Measurements from ENCODE around the gene CENPU. TPM values are rescaled to one million over a fixed set of nuclear protein-coding genes. Genes with fewer than 3 reads are reported as not detected.
"Not testable (repeated sequence)": the region's sequence is repeated elsewhere in the genome, so short reads cannot be mapped to it uniquely, and the experiment has no call there.

The CENPU gene
- polyA plus RNA-seq, 3 donors = 0.72 to 1.5 (median 1.3) TPM

GRCh38 chr4:184680698-184681097 is 53.2 kb downstream of the CENPU start:
- WGBS, 3 donors = 62 to 79% (median 64%) methylated on average over 9 of the region's 9 CpGs
- H3K27ac ChIP-seq (ENCODE audit: low read depth, low read length) = no peak overlapping the region

- 85 to 87% (median 86%) methylated on average over 3 of the region's 3 CpGs for WGBS, 3 donors
- H3K27ac ChIP-seq (ENCODE audit: low read depth, low read length) = no peak overlapping the region
Observed at GRCh38 chr4:184675821-184676492, 57.9 kb downstream of the CENPU start.

GRCh38 chr4:184675018-184675417 is 58.9 kb downstream of the CENPU start:
- WGBS, 3 donors = 96 to 98% (median 97%) methylated on average over 5 of the region's 5 CpGs
- H3K27ac ChIP-seq (ENCODE audit: low read depth, low read length) = no peak overlapping the region

GRCh38 chr4:184674011-184674410 is 59.9 kb downstream of the CENPU start:
- 82 to 92% (median 84%) methylated on average over 4 of the region's 4 CpGs for WGBS, 3 donors
- no peak overlapping the region for H3K27ac ChIP-seq (ENCODE audit: low read depth, low read length)

- WGBS, 3 donors = 84 to 92% (median 84%) methylated on average over 6 of the region's 6 CpGs
- no peak overlapping the region for H3K27ac ChIP-seq (ENCODE audit: low read depth, low read length)
Observed at GRCh38 chr4:184672741-184673140, 61.2 kb downstream of the CENPU start.

- 95% methylated on average over 9 of the region's 9 CpGs for WGBS, 3 donors
- H3K27ac ChIP-seq (ENCODE audit: low read depth, low read length) = no peak overlapping the region
Observed at GRCh38 chr4:184671101-184671500, 62.8 kb downstream of the CENPU start.

GRCh38 chr4:184669251-184669650 is 64.6 kb downstream of the CENPU start:
- no peak overlapping the region for H3K27ac ChIP-seq (ENCODE audit: low read depth, low read length)
- 79 to 88% (median 88%) methylated on average over 7 of the region's 7 CpGs for WGBS, 3 donors

GRCh38 chr4:184668511-184669114 is 65.3 kb downstream of the CENPU start:
- no peak overlapping the region for H3K27ac ChIP-seq (ENCODE audit: low read depth, low read length)
- WGBS, 3 donors = 76 to 86% (median 77%) methylated on average over 9 of the region's 9 CpGs

GRCh38 chr4:184668096-184668495 is 65.8 kb downstream of the CENPU start:
- no peak overlapping the region for H3K27ac ChIP-seq (ENCODE audit: low read depth, low read length)

GRCh38 chr4:184666670-184667069 is 67.2 kb downstream of the CENPU start:
- 38 to 92% (median 82%) methylated on average over 6 of the region's 6 CpGs for WGBS, 3 donors
- H3K27ac ChIP-seq (ENCODE audit: low read depth, low read length) = no peak overlapping the region

More at GRCh38 chr4:184668096-184668495, 65.8 kb downstream of the CENPU start:
- 92% methylated on average over 9 of the region's 9 CpGs for WGBS, 3 donors

- no peak overlapping the region for H3K27ac ChIP-seq (ENCODE audit: low read depth, low read length)
- WGBS, 3 donors = 62 to 70% (median 68%) methylated on average over 6 of the region's 6 CpGs
Observed at GRCh38 chr4:184664445-184665210, 69.3 kb downstream of the CENPU start.

GRCh38 chr4:184662236-184662635 is 71.7 kb downstream of the CENPU start:
- 43 to 78% (median 56%) methylated on average over 1 of the region's 1 CpG for WGBS, 3 donors
- H3K27ac ChIP-seq (ENCODE audit: low read depth, low read length) = no peak overlapping the region

- no peak overlapping the region for H3K27ac ChIP-seq (ENCODE audit: low read depth, low read length)
Observed at GRCh38 chr4:184660978-184661377, 72.9 kb downstream of the CENPU start.

- 98 to 99% (median 99%) methylated on average over 9 of the region's 9 CpGs for WGBS, 3 donors
- H3K27ac ChIP-seq (ENCODE audit: low read depth, low read length) = not testable (repeated sequence)
Observed at GRCh38 chr4:184657820-184658219, 76.1 kb downstream of the CENPU start.

GRCh38 chr4:184657144-184657543 is 76.8 kb downstream of the CENPU start:
- H3K27ac ChIP-seq (ENCODE audit: low read depth, low read length) = no peak overlapping the region
- WGBS, 3 donors = 65 to 92% (median 65%) methylated on average over 3 of the region's 3 CpGs

GRCh38 chr4:184655889-184656869 is 77.7 kb downstream of the CENPU start:
- no peak overlapping the region for H3K27ac ChIP-seq (ENCODE audit: low read depth, low read length)
- 88 to 95% (median 90%) methylated on average over 8 of the region's 8 CpGs for WGBS, 3 donors

GRCh38 chr4:184653650-184654049 is 80.2 kb downstream of the CENPU start:
- no peak overlapping the region for H3K27ac ChIP-seq (ENCODE audit: low read depth, low read length)
- 45 to 51% (median 47%) methylated on average over 2 of the region's 2 CpGs for WGBS, 3 donors

- not testable (repeated sequence) for H3K27ac ChIP-seq (ENCODE audit: low read depth, low read length)
Observed at GRCh38 chr4:184652681-184653080, 81.2 kb downstream of the CENPU start.

Data from adipose tissue (tissue), 3 donors.